Measurements from ENCODE around the gene GCN1. TPM values are rescaled to one million over a fixed set of nuclear protein-coding genes. Genes with fewer than 3 reads are reported as not detected.

Gene GCN1
- total and polyA plus RNA-seq, 10 of the 15 experiments (the other 5 are each of a cell fraction or from before 2014, with no cell fraction given): 10.8 to 150 (median 58.3) TPM

DNA sequence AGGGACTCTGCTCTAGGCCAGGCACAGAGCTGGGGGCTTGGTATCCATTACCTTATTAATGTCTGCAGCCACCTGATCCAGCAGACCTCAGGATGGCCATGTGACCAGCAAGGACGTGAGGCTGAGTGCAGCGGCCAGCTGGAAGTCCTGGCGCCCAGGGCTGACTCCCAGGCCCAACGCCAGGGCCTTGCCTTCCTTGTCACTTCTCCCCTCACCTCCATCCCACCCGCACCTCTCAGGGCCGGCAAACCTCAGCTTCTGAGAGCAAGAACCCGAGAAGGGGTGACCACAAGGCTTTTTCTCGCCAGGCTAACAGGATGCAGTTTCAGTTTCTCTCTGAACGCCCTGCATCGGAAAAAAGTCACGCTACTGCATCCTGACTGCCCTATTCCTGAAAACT lies 93.3 kb downstream of the GCN1 start (continued):
- TF ChIP-seq, protein P1, sequence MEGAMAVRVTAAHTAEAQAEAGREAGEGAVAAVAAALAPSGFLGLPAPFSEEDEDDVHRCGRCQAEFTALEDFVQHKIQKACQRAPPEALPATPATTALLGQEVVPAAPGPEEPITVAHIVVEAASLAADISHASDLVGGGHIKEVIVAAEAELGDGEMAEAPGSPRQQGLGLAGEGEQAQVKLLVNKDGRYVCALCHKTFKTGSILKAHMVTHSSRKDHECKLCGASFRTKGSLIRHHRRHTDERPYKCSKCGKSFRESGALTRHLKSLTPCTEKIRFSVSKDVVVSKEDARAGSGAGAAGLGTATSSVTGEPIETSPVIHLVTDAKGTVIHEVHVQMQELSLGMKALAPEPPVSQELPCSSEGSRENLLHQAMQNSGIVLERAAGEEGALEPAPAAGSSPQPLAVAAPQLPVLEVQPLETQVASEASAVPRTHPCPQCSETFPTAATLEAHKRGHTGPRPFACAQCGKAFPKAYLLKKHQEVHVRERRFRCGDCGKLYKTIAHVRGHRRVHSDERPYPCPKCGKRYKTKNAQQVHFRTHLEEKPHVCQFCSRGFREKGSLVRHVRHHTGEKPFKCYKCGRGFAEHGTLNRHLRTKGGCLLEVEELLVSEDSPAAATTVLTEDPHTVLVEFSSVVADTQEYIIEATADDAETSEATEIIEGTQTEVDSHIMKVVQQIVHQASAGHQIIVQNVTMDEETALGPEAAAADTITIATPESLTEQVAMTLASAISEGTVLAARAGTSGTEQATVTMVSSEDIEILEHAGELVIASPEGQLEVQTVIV (IDR thresholded peaks at IDR 0.05; ENCODE audit: borderline replicate concordance, partially characterized antibody): no peak
- TF ChIP-seq SMAD1 (IDR thresholded peaks at IDR 0.05; ENCODE audit: low read depth, partially characterized antibody): no peak
- TF ChIP-seq ZNF622 (IDR thresholded peaks at IDR 0.05): no peak
- TF ChIP-seq SREBF1 (IDR thresholded peaks at IDR 0.05; ENCODE audit: low read length): no peak
- TF ChIP-seq NR2C1 (IDR thresholded peaks at IDR 0.05): no peak
- TF ChIP-seq SPI1 (IDR thresholded peaks at IDR 0.05; ENCODE audit: borderline replicate concordance, insufficient read depth, low read depth, low read length): no peak
- TF ChIP-seq, protein P2, sequence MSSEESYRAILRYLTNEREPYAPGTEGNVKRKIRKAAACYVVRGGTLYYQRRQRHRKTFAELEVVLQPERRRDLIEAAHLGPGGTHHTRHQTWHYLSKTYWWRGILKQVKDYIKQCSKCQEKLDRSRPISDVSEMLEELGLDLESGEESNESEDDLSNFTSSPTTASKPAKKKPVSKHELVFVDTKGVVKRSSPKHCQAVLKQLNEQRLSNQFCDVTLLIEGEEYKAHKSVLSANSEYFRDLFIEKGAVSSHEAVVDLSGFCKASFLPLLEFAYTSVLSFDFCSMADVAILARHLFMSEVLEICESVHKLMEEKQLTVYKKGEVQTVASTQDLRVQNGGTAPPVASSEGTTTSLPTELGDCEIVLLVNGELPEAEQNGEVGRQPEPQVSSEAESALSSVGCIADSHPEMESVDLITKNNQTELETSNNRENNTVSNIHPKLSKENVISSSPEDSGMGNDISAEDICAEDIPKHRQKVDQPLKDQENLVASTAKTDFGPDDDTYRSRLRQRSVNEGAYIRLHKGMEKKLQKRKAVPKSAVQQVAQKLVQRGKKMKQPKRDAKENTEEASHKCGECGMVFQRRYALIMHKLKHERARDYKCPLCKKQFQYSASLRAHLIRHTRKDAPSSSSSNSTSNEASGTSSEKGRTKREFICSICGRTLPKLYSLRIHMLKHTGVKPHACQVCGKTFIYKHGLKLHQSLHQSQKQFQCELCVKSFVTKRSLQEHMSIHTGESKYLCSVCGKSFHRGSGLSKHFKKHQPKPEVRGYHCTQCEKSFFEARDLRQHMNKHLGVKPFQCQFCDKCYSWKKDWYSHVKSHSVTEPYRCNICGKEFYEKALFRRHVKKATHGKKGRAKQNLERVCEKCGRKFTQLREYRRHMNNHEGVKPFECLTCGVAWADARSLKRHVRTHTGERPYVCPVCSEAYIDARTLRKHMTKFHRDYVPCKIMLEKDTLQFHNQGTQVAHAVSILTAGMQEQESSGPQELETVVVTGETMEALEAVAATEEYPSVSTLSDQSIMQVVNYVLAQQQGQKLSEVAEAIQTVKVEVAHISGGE (CRISPR knock-in tag; IDR thresholded peaks at IDR 0.05): no peak
- no peak for TF ChIP-seq KLF5 (IDR thresholded peaks at IDR 0.05; ENCODE audit: partially characterized antibody)
- no peak for TF ChIP-seq RFX5 (IDR thresholded peaks at IDR 0.05; ENCODE audit: low read depth, low read length)
- TF ChIP-seq CBX5 (IDR thresholded peaks at IDR 0.05; ENCODE audit: low read depth): no peak
